DMS53 (cell line): Measurements from ENCODE around the gene GRK5.

ENCODE experiments used
- DNase-seq: peaks from one replicate; lab custom pipeline; 2025; lab: John Stamatoyannopoulos, UW

The GRK5 gene

GRCh38 chr10:119198438-119198837, 8.9 kb upstream of the GRK5 start:
- no peak for DNase-seq

GRCh38 chr10:119199231-119199992, 8.0 kb upstream of the GRK5 start:
- DNase-seq, result peak; percentile 89

GRCh38 chr10:119201233-119201632, 6.1 kb upstream of the GRK5 start:
- no peak for DNase-seq

- no peak for DNase-seq
Observed at GRCh38 chr10:119203006-119203405, 4.4 kb upstream of the GRK5 start.

- DNase-seq, result peak; percentile 77
Observed at GRCh38 chr10:119205894-119206602, 1.3 kb upstream of the GRK5 start.

GRCh38 chr10:119206603-119207365, 587 bp upstream of the GRK5 start:
- peak; percentile 84 for DNase-seq

GRCh38 chr10:119207713-119208552, 562 bp downstream of the GRK5 start:
- peak; percentile 86 for DNase-seq

- peak; percentile 35 for DNase-seq
Observed at GRCh38 chr10:119208553-119208940, 1.2 kb downstream of the GRK5 start.

GRCh38 chr10:119209035-119209735, 1.8 kb downstream of the GRK5 start:
- DNase-seq, result peak; percentile 67

GRCh38 chr10:119209736-119210355, 2.5 kb downstream of the GRK5 start:
- no peak for DNase-seq

- DNase-seq, result no peak
Observed at GRCh38 chr10:119210633-119211032, 3.3 kb downstream of the GRK5 start.

GRCh38 chr10:119211176-119211575, 3.8 kb downstream of the GRK5 start:
- DNase-seq, result no peak

- no peak for DNase-seq
Observed at GRCh38 chr10:119211625-119212441, 4.5 kb downstream of the GRK5 start.

- DNase-seq, result no peak
Observed at GRCh38 chr10:119215371-119215770, 8.0 kb downstream of the GRK5 start.

GRCh38 chr10:119216127-119216526, 8.8 kb downstream of the GRK5 start:
- no peak for DNase-seq

GRCh38 chr10:119217401-119217800, 10.0 kb downstream of the GRK5 start:
- DNase-seq, result no peak

GRCh38 chr10:119217991-119218490, 10.7 kb downstream of the GRK5 start:
- no peak for DNase-seq

- DNase-seq, result no peak
Observed at GRCh38 chr10:119219871-119220270, 12.5 kb downstream of the GRK5 start.

GRCh38 chr10:119221201-119221600, 13.8 kb downstream of the GRK5 start:
- no peak for DNase-seq

- no peak for DNase-seq
Observed at GRCh38 chr10:119221666-119222065, 14.3 kb downstream of the GRK5 start.
